CD14-positive monocyte (primary cell): ENCODE measurements around the gene TSEN34. TPM values are rescaled to one million over a fixed set of nuclear protein-coding genes. Genes with fewer than 3 reads are reported as not detected.
"Not testable (repeated sequence)": the region's sequence is repeated elsewhere in the genome, so short reads cannot be mapped to it uniquely, and the experiment has no call there.

Experiments used
- DNase-seq, 3 donors: peaks; one replicate each; pipeline ENCODE4 v3.0.0-alpha.2; 2011 to 2022
- H2AFZ ChIP-seq: 2 replicates; pipeline ENCODE4 v1.6.0; 2012; ENCODE audit warnings: mild to moderate bottlenecking, low read depth, low read length, inconsistent platforms; ENCODE audit not compliant: insufficient read depth, poor library complexity, severe bottlenecking
- H3K27ac ChIP-seq, 2 donors: 1 replicate in 1 of 2; 2 replicates in 1 of 2; pipeline ENCODE4 v1.5.1; 2012 to 2013; ENCODE audit warnings: low read length in 2 of 2, control low read depth in 1 of 2, inconsistent platforms in 1 of 2, low read depth in 1 of 2, mild to moderate bottlenecking in 1 of 2
- H3K27me3 ChIP-seq, 2 donors: one replicate each; pipeline versions ENCODE4 v1.6.0 to v1.6.1; 2011 to 2013; ENCODE audit warnings: low read length in 2 of 2; ENCODE audit not compliant: control insufficient read depth in 2 of 2, insufficient read depth in 2 of 2
- H3K36me3 ChIP-seq, 2 donors: replicated peaks in 1 of 2; 1 replicate in 1 of 2; 2 replicates in 1 of 2; pipeline versions ENCODE4 v1.5.1 to v1.6.1; 2012 to 2013; ENCODE audit warnings: low read length in 2 of 2, control low read depth in 1 of 2, inconsistent platforms in 1 of 2, mild to moderate bottlenecking in 1 of 2; ENCODE audit not compliant: insufficient read depth in 2 of 2, control insufficient read depth in 1 of 2
- H3K4me1 ChIP-seq, 2 donors: 1 replicate in 1 of 2; 2 replicates in 1 of 2; pipeline versions ENCODE4 v1.5.1 to v1.6.1; 2012 to 2013; ENCODE audit warnings: low read length in 2 of 2, control low read depth in 1 of 2, inconsistent platforms in 1 of 2, mild to moderate bottlenecking in 1 of 2, moderate library complexity in 1 of 2; ENCODE audit not compliant: insufficient read depth in 2 of 2, control insufficient read depth in 1 of 2
- H3K4me2 ChIP-seq: replicated peaks from 2 replicates; pipeline ENCODE3; 2012; ENCODE audit warnings: low read length, moderate library complexity, mild to moderate bottlenecking; ENCODE audit not compliant: poor library complexity, severe bottlenecking; ENCODE audit errors: extremely low read depth
- H3K4me3 ChIP-seq, 3 experiments: fragments of 200-600 bp in 1 of 3; sonication (generic) in 1 of 3; replicated peaks in 1 of 3; 1 replicate in 2 of 3; 2 replicates in 1 of 3; pipeline ENCODE4 v1.5.1; 2011 to 2013; ENCODE audit warnings: low read length in 3 of 3, mild to moderate bottlenecking in 3 of 3, control low read depth in 2 of 3, low read depth in 2 of 3, inconsistent platforms in 1 of 3, moderate library complexity in 1 of 3
- H3K79me2 ChIP-seq: 2 replicates; pipeline ENCODE4 v1.6.0; 2012; ENCODE audit warnings: mild to moderate bottlenecking, control low read depth, inconsistent platforms, low read length, moderate library complexity; ENCODE audit not compliant: insufficient read depth
- H3K9ac ChIP-seq: 2 replicates; pipeline ENCODE4 v1.6.0; 2017; ENCODE audit warnings: low read length, mild to moderate bottlenecking; ENCODE audit not compliant: insufficient read depth, poor library complexity, severe bottlenecking
- H3K9me3 ChIP-seq, 2 donors: replicated peaks in 1 of 2; 1 replicate in 1 of 2; 2 replicates in 1 of 2; pipeline versions ENCODE4 v1.5.1 to v1.6.1; 2012 to 2013; ENCODE audit warnings: low read length in 2 of 2, control low read depth in 1 of 2; ENCODE audit not compliant: control insufficient read depth in 1 of 2, insufficient read depth in 1 of 2
- H4K20me1 ChIP-seq: 2 replicates; pipeline ENCODE4 v1.6.0; 2012; ENCODE audit warnings: mild to moderate bottlenecking, low read length, control low read depth, moderate library complexity; ENCODE audit not compliant: insufficient read depth
- H3K27ac Mint-ChIP-seq, 7 donors: one replicate each; pipeline ENCODE4 v1.8.0; 2020; ENCODE audit warnings: mild to moderate bottlenecking in 7 of 7, mixed read lengths in 7 of 7, moderate library complexity in 6 of 7, inconsistent platforms in 2 of 7
- H3K27me3 Mint-ChIP-seq, 3 donors: one replicate each; pipeline ENCODE4 v1.8.0; 2021 to 2022; ENCODE audit warnings: low read depth in 3 of 3, mild to moderate bottlenecking in 3 of 3, mixed read lengths in 3 of 3, moderate library complexity in 3 of 3, inconsistent platforms in 1 of 3
- H3K36me3 Mint-ChIP-seq, 2 donors: one replicate each; pipeline ENCODE4 v1.8.0; 2020; ENCODE audit warnings: mixed read lengths in 2 of 2, inconsistent platforms in 1 of 2, mild to moderate bottlenecking in 1 of 2
- H3K4me1 Mint-ChIP-seq: one replicate; pipeline ENCODE4 v1.8.0; 2020; ENCODE audit warnings: mild to moderate bottlenecking, mixed read lengths
- H3K4me3 Mint-ChIP-seq, 2 donors: one replicate each; pipeline ENCODE4 v1.8.0; 2020; ENCODE audit warnings: mild to moderate bottlenecking in 2 of 2, mixed read lengths in 2 of 2, moderate library complexity in 1 of 2
- H3K9me3 Mint-ChIP-seq, 7 donors: one replicate each; pipeline ENCODE4 v1.8.0; 2020 to 2022; ENCODE audit warnings: mixed read lengths in 7 of 7, mild to moderate bottlenecking in 6 of 7, moderate library complexity in 6 of 7, inconsistent platforms in 2 of 7
- CTCF ChIP-seq: fragments of 200-600 bp; IDR thresholded peaks from one replicate; pipeline ENCODE4 v1.8.0; 2022; ENCODE audit warnings: antibody characterized with exemption, mild to moderate bottlenecking
- WGBS: methylation state at CpG from one replicate; pipeline ENCODE4 v1.1.5; 2013; ENCODE audit warnings: missing lambda C conversion rate; ENCODE audit not compliant: insufficient coverage; 5-methylcytosine and 5-hydroxymethylcytosine counted together
- intact Hi-C, 2 donors: fragments of 100-400 bp; cut with micrococcal nuclease; formaldehyde crosslinking; loops; one replicate each; pipeline versions ENCODE4 v1.15.0 to v1.15.1; 2023
- polyA plus RNA-seq, 3 donors: library from polyadenylated mRNA; depleted of rRNA in 1 of 3; unstranded in 2 of 3; stranded (reverse) in 1 of 3; fragments of 300-500 nt in 2 of 3; fragments of >200 nt in 1 of 3; fragmentation: Illumina TruSeq in 2 of 3; gene quantifications; 1 replicate in 2 of 3; 2 replicates in 1 of 3; pipeline ENCODE4 v1.2.3, GENCODE V29; 2012 to 2021

Gene TSEN34
- polyA plus RNA-seq, 3 donors = 59.3 to 125 (median 109) TPM

- Mint-ChIP-seq H3K27ac (peak overlapping the region in 1 of 7 donors; percentile 1), H3K36me3 (peaks cover 33 to 49% of the 10 kb centered on the region in 2 donors), H3K9me3 (peaks cover 0 to 4% (median 3%) of the 10 kb centered on the region in 7 donors), H3K27me3 (peaks cover 5 to 6% (median 6%) of the 10 kb centered on the region in 3 donors), H3K4me3 (no peak overlapping the region), H3K4me1 (peaks cover 39% of the 10 kb centered on the region)
- peaks cover 34% of the 10 kb centered on the region in 2 donors for H3K36me3 ChIP-seq
- intact Hi-C loops = loop anchor here in 1 of 2 donors (5.0 kb wide), 1 partner anchor 67 kb away; no protein-coding TSS in a partner anchor
- H3K27me3 ChIP-seq = peaks cover 0 to 13% of the 10 kb centered on the region in 2 donors
- no peak overlapping the region for H3K4me3 ChIP-seq
- no peak for DNase-seq
- TF ChIP-seq CTCF = no peak
- H3K4me2 ChIP-seq = no peak overlapping the region
- no peak overlapping the region for H3K9ac ChIP-seq
- H3K4me1 ChIP-seq = peaks cover 20 to 33% of the 10 kb centered on the region in 2 donors
- H3K27ac ChIP-seq = no peak overlapping the region
- H4K20me1 ChIP-seq = no peaks in the 10 kb centered on the region
- no peaks in the 10 kb centered on the region for H3K79me2 ChIP-seq
- no peaks in the 10 kb centered on the region for H3K9me3 ChIP-seq
- 100% methylated on average over 3 of the region's 5 CpGs for WGBS
- no peak overlapping the region for H2AFZ ChIP-seq
Measured at GRCh38 chr19:54233941-54234340, 42.8 kb downstream of the TSEN34 start.

DNA sequence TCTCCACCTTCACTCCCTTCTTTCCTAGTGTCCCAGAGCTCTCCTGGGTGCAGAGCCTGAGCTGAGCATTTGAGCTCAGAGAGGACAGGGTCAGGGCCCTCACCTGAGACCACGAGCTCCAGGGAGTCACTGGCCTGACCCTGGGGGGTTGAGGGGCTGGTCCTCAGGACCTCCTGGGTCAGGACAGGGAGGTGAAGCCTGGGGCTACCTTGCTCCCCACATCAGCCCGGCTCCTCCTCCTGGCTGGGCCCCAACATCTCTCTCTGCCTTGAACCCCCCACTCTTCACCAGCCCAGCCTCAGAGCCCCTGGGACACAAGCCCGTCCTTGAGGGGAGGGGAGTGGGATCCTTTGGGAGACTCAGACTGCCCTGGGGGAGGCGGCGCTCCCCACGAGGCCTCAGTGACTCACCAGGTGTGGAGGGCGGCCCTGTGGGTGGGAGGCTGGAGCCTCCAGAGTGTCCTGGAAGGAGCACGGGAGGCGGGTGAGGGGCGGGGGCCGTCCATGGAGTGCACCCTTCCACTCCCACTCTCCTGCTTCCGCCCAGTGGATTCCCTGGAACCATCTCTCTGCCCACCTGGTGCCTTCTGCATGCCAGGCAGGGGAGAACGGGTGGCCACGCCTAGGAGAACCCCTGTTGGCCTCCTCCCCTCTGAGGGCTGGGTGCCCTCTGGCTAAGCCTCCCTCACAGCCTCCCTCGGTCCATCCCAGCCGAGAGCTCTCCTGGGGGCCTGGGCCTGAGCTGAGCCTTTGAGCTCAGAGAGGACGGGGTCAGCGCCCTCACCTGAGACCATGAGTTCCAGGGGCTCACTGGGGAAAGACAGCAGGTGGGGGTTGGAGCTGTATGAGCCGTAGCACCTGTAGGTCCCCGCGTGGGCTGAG lies 48.6 kb downstream of the TSEN34 start:
- peaks cover 43 to 46% of the 10 kb centered on the region in 2 donors for H3K36me3 ChIP-seq
- not testable (repeated sequence) for H2AFZ ChIP-seq
- H3K27ac Mint-ChIP-seq = peak overlapping the region in 5 of 7 donors; percentile 54 to 88 (median 76)

DNA sequence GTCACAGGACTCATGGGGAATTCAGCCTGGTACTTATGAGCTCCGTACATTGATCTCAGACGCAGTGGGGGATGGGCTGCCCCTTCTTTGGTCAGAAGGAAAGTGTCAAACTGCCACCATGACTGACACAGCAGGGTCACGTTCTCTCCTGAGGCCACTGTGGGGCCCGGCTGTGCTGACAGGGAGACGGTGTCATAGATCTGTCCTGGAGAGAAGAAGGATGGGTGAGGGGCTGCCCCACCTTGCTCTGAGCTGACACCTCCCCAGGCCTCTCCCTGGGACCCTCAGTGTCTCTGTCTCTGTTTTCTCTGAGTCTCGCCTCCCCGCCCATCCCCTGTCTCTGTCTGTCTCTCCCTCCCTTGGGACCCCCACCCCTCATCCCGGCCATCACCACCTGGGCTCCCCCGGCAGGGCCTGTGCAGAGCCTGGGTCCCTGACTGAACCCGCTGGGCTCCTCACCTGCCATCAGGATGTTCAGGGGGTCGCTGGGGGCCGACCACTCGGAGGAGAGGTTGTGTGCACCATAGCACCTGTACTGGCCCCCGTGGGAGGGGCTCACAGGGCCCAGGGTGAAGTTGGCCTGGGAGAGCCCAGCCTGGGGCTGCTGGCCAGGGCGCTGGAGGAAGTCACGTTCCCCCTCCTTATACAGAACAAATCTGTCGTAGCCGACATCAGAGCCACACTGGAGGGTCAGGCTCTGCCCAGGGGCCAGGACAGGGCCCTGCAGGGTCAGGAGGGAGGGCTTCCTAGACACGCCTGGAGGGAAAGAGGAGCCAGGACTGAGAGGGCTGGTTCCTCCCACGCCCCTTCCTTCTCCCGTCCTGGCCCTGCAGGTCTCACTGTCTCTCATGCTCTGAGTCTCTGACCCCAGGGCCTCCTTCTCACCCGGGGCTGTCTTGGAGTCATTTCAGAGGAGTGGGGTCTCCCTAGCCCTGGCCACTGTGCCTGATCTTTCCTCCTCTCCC lies 49.5 kb downstream of the TSEN34 start:
- intact Hi-C loops, H3K27me3 ChIP-seq, H3K9me3 ChIP-seq, H3K27ac ChIP-seq, H3K4me3 ChIP-seq, H3K4me2 ChIP-seq, H3K9ac ChIP-seq, H3K79me2 ChIP-seq, H3K27me3 Mint-ChIP-seq, H2AFZ ChIP-seq, DNase-seq, H3K9me3 Mint-ChIP-seq, H4K20me1 ChIP-seq: not testable (repeated sequence)
- WGBS = 97% methylated on average over 5 of the region's 22 CpGs
- Mint-ChIP-seq H3K4me1 (peaks cover 61% of the 10 kb centered on the region), H3K4me3 (peak overlapping the region in 1 of 2 donors; percentile 46), H3K36me3 (peaks cover 47 to 53% of the 10 kb centered on the region in 2 donors), H3K27ac (peak overlapping the region in 6 of 7 donors; percentile 35 to 89 (median 69))
- H3K4me1 ChIP-seq = peaks cover 54 to 60% of the 10 kb centered on the region in 2 donors
- peaks cover 42 to 43% of the 10 kb centered on the region in 2 donors for H3K36me3 ChIP-seq

More for the DNA sequence above, 48.6 kb downstream of the TSEN34 start:
- H3K4me3 ChIP-seq, H3K27me3 ChIP-seq, H3K9me3 ChIP-seq, H3K79me2 ChIP-seq, H3K27me3 Mint-ChIP-seq, H3K9ac ChIP-seq, H4K20me1 ChIP-seq, H3K9me3 Mint-ChIP-seq, intact Hi-C loops, DNase-seq: not testable (repeated sequence)
- Mint-ChIP-seq H3K36me3 (peaks cover 50 to 55% of the 10 kb centered on the region in 2 donors), H3K4me1 (peaks cover 59% of the 10 kb centered on the region), H3K4me3 (peak overlapping the region in 1 of 2 donors; percentile 12)
- Histone ChIP-seq H3K4me1 (peaks cover 51 to 60% of the 10 kb centered on the region in 2 donors), H3K4me2 (peak overlapping the region; percentile 19), H3K27ac (peak overlapping the region in 1 of 2 donors; percentile 9)
- WGBS = 92% methylated on average over 7 of the region's 21 CpGs
